Left renal cortex interstitium (tissue), 4 donors: ENCODE results near the gene IGSF3. TPM values are rescaled to one million over a fixed set of nuclear protein-coding genes. Genes with fewer than 3 reads are reported as not detected.
"Not testable (repeated sequence)": the region's sequence is repeated elsewhere in the genome, so short reads cannot be mapped to it uniquely, and the experiment has no call there.

ENCODE experiments used
- DNase-seq, 4 donors: peaks; one replicate each; pipeline ENCODE4 v3.0.0-alpha.2; 2013; ENCODE audit warnings: low read depth in 4 of 4, low spot score in 2 of 4, missing footprints in 1 of 4
- polyA plus RNA-seq, 4 donors: library from polyadenylated mRNA; unstranded; fragments of 120-200 nt; gene quantifications; one replicate each; pipeline ENCODE4 v1.2.1, GENCODE V29; 2013; ENCODE audit not compliant: insufficient read length in 4 of 4

The IGSF3 gene
- polyA plus RNA-seq, 4 donors, result 26.0 to 29.4 (median 28.7) TPM

GRCh38 chr1:116664366-116664977, 3.1 kb downstream of the IGSF3 start:
- DNase-seq, result no peak

GRCh38 chr1:116663821-116664220, 3.7 kb downstream of the IGSF3 start:
- DNase-seq, result no peak

GRCh38 chr1:116661633-116662032, 5.9 kb downstream of the IGSF3 start:
- no peak for DNase-seq

- DNase-seq, result not testable (repeated sequence)
Observed at GRCh38 chr1:116658645-116659044, 8.9 kb downstream of the IGSF3 start.

GRCh38 chr1:116657836-116658235, 9.7 kb downstream of the IGSF3 start:
- DNase-seq, result not testable (repeated sequence)

GRCh38 chr1:116654351-116654750, 13.2 kb downstream of the IGSF3 start:
- DNase-seq, result no peak

- DNase-seq, result not testable (repeated sequence)
Observed at GRCh38 chr1:116652598-116652997, 14.9 kb downstream of the IGSF3 start.

GRCh38 chr1:116650781-116651180, 16.8 kb downstream of the IGSF3 start:
- not testable (repeated sequence) for DNase-seq

- DNase-seq, result not testable (repeated sequence)
Observed at GRCh38 chr1:116649041-116649440, 18.5 kb downstream of the IGSF3 start.

- not testable (repeated sequence) for DNase-seq
Observed at GRCh38 chr1:116648325-116648724, 19.2 kb downstream of the IGSF3 start.

- not testable (repeated sequence) for DNase-seq
Observed at GRCh38 chr1:116647186-116647585, 20.3 kb downstream of the IGSF3 start.

GRCh38 chr1:116646673-116647170, 20.8 kb downstream of the IGSF3 start:
- DNase-seq, result not testable (repeated sequence)

- DNase-seq, result not testable (repeated sequence)
Observed at GRCh38 chr1:116645802-116646672, 21.5 kb downstream of the IGSF3 start.

- DNase-seq, result not testable (repeated sequence)
Observed at GRCh38 chr1:116644993-116645392, 22.5 kb downstream of the IGSF3 start.

GRCh38 chr1:116644096-116644495, 23.4 kb downstream of the IGSF3 start:
- DNase-seq, result not testable (repeated sequence)

- not testable (repeated sequence) for DNase-seq
Observed at GRCh38 chr1:116643281-116643751, 24.2 kb downstream of the IGSF3 start.

GRCh38 chr1:116642311-116643280, 24.9 kb downstream of the IGSF3 start:
- DNase-seq, result not testable (repeated sequence)

- DNase-seq, result not testable (repeated sequence)
Observed at GRCh38 chr1:116637583-116637982, 29.9 kb downstream of the IGSF3 start.

GRCh38 chr1:116636584-116636983, 30.9 kb downstream of the IGSF3 start:
- DNase-seq, result not testable (repeated sequence)

GRCh38 chr1:116634386-116634785, 33.1 kb downstream of the IGSF3 start:
- not testable (repeated sequence) for DNase-seq
